Measurements from ENCODE around the gene WDPCP.

- TF ChIP-seq CTCF (IDR thresholded peaks at IDR 0.05), result no peak
- TF ChIP-seq TCF7L2 (IDR thresholded peaks at IDR 0.05; ENCODE audit: low read depth, low read length), result no peak
- TF ChIP-seq POLR2AphosphoS5 (IDR thresholded peaks at IDR 0.05; ENCODE audit: low read depth, low read length), result no peak
- TF ChIP-seq REST (IDR thresholded peaks at IDR 0.05; ENCODE audit: insufficient read depth in 1 of 2, low read depth in 2 of 2, low read length in 1 of 2), result no peak
- TF ChIP-seq SIN3A (IDR thresholded peaks at IDR 0.05; ENCODE audit: borderline replicate concordance, insufficient read depth, low read depth, low read length), result no peak
Observed at GRCh38 chr2:63514237-63514716, 74.0 kb downstream of the WDPCP start.
